ENCODE measurements around the gene MAGEA11.

MAGEA11 gene

DNA sequence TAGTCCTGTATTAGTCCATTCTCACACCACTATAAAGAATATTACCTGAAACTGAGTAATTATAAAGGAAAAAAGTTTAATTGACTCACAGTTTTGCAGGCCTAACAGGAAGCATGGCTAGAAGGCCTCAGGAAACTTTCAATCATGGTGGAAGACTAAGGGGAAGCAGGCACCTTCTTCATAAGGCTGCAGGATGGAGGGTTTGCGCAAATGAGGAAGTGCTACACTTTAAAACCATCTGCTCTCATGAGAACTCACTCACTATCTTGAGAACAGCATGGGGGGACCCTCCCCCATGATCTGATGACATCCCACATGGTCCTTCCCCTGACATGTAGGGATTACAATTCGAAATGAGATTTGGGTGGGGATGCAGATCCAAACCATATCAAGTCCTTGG is 12.1 kb upstream of the MAGEA11 start:
- no peaks in the 10 kb centered on the region for H3K9me2 ChIP-seq (replicated peaks; ENCODE audit: insufficient read depth, low read length)
- no peak overlapping the region for H3K4me3 ChIP-seq (ENCODE audit: insufficient read depth, low read length, poor library complexity, severe bottlenecking)
- H2AFZ ChIP-seq (ENCODE audit: low read depth, low read length, severe bottlenecking): no peak overlapping the region
- no peak overlapping the region for H3K27ac ChIP-seq (ENCODE audit: low read depth, low read length)
- no peaks in the 10 kb centered on the region for H4K20me1 ChIP-seq (ENCODE audit: low read depth, low read length)
- no peak overlapping the region for H3K9ac ChIP-seq (ENCODE audit: low read length)
- no peaks in the 10 kb centered on the region for H3F3A ChIP-seq (ENCODE audit: insufficient read depth)
- H3K79me2 ChIP-seq (ENCODE audit: insufficient read depth, low read length): no peaks in the 10 kb centered on the region
- no peak for TF ChIP-seq EZH2phosphoT487 (conservative IDR thresholded peaks at IDR 0.05; ENCODE audit: low read length)
- TF ChIP-seq, protein P1, sequence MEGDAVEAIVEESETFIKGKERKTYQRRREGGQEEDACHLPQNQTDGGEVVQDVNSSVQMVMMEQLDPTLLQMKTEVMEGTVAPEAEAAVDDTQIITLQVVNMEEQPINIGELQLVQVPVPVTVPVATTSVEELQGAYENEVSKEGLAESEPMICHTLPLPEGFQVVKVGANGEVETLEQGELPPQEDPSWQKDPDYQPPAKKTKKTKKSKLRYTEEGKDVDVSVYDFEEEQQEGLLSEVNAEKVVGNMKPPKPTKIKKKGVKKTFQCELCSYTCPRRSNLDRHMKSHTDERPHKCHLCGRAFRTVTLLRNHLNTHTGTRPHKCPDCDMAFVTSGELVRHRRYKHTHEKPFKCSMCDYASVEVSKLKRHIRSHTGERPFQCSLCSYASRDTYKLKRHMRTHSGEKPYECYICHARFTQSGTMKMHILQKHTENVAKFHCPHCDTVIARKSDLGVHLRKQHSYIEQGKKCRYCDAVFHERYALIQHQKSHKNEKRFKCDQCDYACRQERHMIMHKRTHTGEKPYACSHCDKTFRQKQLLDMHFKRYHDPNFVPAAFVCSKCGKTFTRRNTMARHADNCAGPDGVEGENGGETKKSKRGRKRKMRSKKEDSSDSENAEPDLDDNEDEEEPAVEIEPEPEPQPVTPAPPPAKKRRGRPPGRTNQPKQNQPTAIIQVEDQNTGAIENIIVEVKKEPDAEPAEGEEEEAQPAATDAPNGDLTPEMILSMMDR (IDR thresholded peaks at IDR 0.05; ENCODE audit: insufficient read depth, low read length, poor library complexity, severe bottlenecking): no peak
- no peaks in the 10 kb centered on the region for H3K36me3 ChIP-seq (ENCODE audit: low read length)
- no peaks in the 10 kb centered on the region for H3K9me3 ChIP-seq (ENCODE audit: insufficient read depth, low read length)
- H3K4me2 ChIP-seq (ENCODE audit: low read depth, low read length, poor library complexity, severe bottlenecking): no peak overlapping the region
- H3K27me3 ChIP-seq (ENCODE audit: low read length): no peaks in the 10 kb centered on the region

DNA sequence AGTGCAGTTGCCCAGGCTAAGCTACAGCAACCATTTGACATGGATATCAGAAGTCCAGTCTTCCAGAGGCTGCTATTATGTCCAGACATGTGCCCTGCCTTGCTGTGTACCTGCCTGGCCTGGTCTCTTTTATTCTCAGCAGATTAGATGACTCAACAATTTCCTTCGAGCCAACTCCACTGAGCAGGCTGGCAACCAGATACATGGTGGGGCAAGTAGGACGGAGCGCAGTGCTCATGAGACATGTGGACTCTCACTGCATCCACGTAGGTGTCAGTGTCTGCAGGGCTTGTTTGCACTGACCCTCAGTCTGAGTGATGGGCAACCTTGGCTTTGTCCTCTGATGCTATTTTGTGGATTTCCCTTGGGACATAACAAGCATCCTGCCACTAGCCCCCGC is 7.2 kb upstream of the MAGEA11 start:
- no peaks in the 10 kb centered on the region for H3K9me3 ChIP-seq (ENCODE audit: insufficient read depth, low read length)
- H3K36me3 ChIP-seq (ENCODE audit: low read length): no peaks in the 10 kb centered on the region
- H3F3A ChIP-seq (ENCODE audit: insufficient read depth): no peaks in the 10 kb centered on the region
- TF ChIP-seq EZH2phosphoT487 (conservative IDR thresholded peaks at IDR 0.05; ENCODE audit: low read length): no peak
- TF ChIP-seq, protein P1 (IDR thresholded peaks at IDR 0.05; ENCODE audit: insufficient read depth, low read length, poor library complexity, severe bottlenecking): no peak
- H3K27me3 ChIP-seq (ENCODE audit: low read length): no peaks in the 10 kb centered on the region
- H3K79me2 ChIP-seq (ENCODE audit: insufficient read depth, low read length): no peaks in the 10 kb centered on the region
- H3K9ac ChIP-seq (ENCODE audit: low read length): no peak overlapping the region
- H3K27ac ChIP-seq (ENCODE audit: low read depth, low read length): no peak overlapping the region
- no peaks in the 10 kb centered on the region for H3K9me2 ChIP-seq (replicated peaks; ENCODE audit: insufficient read depth, low read length)
- H4K20me1 ChIP-seq (ENCODE audit: low read depth, low read length): no peaks in the 10 kb centered on the region
- no peak overlapping the region for H2AFZ ChIP-seq (ENCODE audit: low read depth, low read length, severe bottlenecking)
- no peak overlapping the region for H3K4me2 ChIP-seq (ENCODE audit: low read depth, low read length, poor library complexity, severe bottlenecking)
- H3K4me3 ChIP-seq (ENCODE audit: insufficient read depth, low read length, poor library complexity, severe bottlenecking): no peak overlapping the region

DNA sequence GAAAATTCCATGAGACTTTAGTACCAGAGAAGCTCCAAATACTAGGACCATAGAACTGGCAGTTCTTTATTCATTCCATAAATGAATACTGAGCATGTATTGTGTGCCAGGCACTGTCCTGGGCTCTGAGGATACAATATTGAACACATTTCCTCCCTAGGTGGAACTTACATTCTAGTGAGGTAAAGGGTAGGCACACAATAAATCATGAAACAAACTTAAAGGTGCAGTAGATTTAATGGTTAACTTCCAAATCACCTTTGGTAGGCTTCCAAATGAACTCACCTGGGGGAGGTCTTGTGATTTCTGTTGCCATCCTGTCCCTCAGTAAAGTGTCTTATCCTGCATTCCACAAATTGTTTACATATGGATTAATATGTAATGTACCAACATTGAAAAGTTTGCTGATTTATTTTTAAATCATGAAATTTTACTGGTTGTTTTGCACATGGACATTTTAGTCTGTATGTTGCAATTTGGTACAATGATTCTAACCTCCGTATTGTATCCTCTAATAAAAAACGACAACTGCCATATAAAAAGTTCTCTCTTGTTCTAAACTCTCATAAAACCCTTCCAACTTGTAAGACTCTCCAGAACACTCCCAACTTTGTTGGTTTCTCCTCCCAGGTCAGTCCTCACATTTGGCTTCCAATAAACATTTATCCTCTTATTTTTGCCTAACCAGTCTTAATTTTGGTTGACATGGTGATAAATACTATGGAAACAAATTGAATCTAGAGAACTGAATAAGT is 4.5 kb upstream of the MAGEA11 start:
- Histone ChIP-seq H3K36me3 (ENCODE audit: low read length) (no peaks in the 10 kb centered on the region), H3K4me2 (ENCODE audit: low read depth, low read length, poor library complexity, severe bottlenecking) (no peak overlapping the region), H3K27ac (ENCODE audit: low read depth, low read length) (no peak overlapping the region), H3K4me3 (ENCODE audit: insufficient read depth, low read length, poor library complexity, severe bottlenecking) (no peak overlapping the region), H3K9ac (ENCODE audit: low read length) (no peak overlapping the region), H3K79me2 (ENCODE audit: insufficient read depth, low read length) (no peaks in the 10 kb centered on the region), H3K9me2 (replicated peaks; ENCODE audit: insufficient read depth, low read length) (no peaks in the 10 kb centered on the region), H3F3A (ENCODE audit: insufficient read depth) (no peaks in the 10 kb centered on the region), H3K27me3 (ENCODE audit: low read length) (no peaks in the 10 kb centered on the region), H3K9me3 (ENCODE audit: insufficient read depth, low read length) (no peaks in the 10 kb centered on the region), H4K20me1 (ENCODE audit: low read depth, low read length) (no peaks in the 10 kb centered on the region), H2AFZ (ENCODE audit: low read depth, low read length, severe bottlenecking) (no peak overlapping the region)
- no peak for TF ChIP-seq EZH2phosphoT487 (conservative IDR thresholded peaks at IDR 0.05; ENCODE audit: low read length)
- TF ChIP-seq, protein P1 (IDR thresholded peaks at IDR 0.05; ENCODE audit: insufficient read depth, low read length, poor library complexity, severe bottlenecking): no peak

All from SU-DHL-6 (cell line).